ENCODE measurements around the gene ARHGEF37.
"Not testable (repeated sequence)": the region's sequence is repeated elsewhere in the genome, so short reads cannot be mapped to it uniquely, and the experiment has no call there.

The ARHGEF37 gene

DNA sequence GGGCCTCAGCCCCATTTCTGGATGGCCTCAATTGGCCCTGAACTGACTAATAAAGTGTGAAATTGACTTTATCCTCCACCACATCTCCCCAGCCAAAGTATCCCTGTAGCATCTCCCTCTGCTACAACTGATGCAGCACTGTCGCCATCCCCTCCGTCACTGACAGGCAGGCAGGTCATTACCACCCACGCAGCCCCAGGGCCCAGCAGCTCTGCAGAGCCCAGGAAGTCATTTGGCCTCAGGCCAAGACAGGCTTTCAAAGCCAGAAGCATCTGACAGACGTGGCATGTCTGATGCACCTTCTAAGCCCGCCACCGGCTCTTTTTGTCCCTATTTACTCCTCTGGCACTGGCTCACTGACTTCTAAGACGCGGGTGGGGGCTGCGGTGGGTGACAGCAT is 65.3 kb downstream of the ARHGEF37 start:
- DNase-seq (ENCODE audit: low spot score): no peak
- TF ChIP-seq, protein P1, sequence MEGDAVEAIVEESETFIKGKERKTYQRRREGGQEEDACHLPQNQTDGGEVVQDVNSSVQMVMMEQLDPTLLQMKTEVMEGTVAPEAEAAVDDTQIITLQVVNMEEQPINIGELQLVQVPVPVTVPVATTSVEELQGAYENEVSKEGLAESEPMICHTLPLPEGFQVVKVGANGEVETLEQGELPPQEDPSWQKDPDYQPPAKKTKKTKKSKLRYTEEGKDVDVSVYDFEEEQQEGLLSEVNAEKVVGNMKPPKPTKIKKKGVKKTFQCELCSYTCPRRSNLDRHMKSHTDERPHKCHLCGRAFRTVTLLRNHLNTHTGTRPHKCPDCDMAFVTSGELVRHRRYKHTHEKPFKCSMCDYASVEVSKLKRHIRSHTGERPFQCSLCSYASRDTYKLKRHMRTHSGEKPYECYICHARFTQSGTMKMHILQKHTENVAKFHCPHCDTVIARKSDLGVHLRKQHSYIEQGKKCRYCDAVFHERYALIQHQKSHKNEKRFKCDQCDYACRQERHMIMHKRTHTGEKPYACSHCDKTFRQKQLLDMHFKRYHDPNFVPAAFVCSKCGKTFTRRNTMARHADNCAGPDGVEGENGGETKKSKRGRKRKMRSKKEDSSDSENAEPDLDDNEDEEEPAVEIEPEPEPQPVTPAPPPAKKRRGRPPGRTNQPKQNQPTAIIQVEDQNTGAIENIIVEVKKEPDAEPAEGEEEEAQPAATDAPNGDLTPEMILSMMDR (IDR thresholded peaks at IDR 0.05; ENCODE audit: extremely low read depth, insufficient read depth, missing control alignments): no peak

GRCh38 chr5:149647334-149647733 is 66.0 kb downstream of the ARHGEF37 start:
- TF ChIP-seq, protein P1 (IDR thresholded peaks at IDR 0.05; ENCODE audit: extremely low read depth, insufficient read depth, missing control alignments): no peak
- in situ Hi-C loops (cut with MboI; ENCODE audit: low pct_unique_long_range_greater_than_20kb, low sequenced_read_pairs, unreplicated experiment): loop anchor here (10.0 to 25.0 kb wide), 2 partner anchors 177 to 565 kb away; no protein-coding TSS in a partner anchor
- DNase-seq (ENCODE audit: low spot score): no peak

More for the DNA sequence above, 65.3 kb downstream of the ARHGEF37 start:
- in situ Hi-C loops (cut with MboI; ENCODE audit: low pct_unique_long_range_greater_than_20kb, low sequenced_read_pairs, unreplicated experiment): loop anchor here (10.0 to 25.0 kb wide), 2 partner anchors 178 to 566 kb away; no protein-coding TSS in a partner anchor

DNA sequence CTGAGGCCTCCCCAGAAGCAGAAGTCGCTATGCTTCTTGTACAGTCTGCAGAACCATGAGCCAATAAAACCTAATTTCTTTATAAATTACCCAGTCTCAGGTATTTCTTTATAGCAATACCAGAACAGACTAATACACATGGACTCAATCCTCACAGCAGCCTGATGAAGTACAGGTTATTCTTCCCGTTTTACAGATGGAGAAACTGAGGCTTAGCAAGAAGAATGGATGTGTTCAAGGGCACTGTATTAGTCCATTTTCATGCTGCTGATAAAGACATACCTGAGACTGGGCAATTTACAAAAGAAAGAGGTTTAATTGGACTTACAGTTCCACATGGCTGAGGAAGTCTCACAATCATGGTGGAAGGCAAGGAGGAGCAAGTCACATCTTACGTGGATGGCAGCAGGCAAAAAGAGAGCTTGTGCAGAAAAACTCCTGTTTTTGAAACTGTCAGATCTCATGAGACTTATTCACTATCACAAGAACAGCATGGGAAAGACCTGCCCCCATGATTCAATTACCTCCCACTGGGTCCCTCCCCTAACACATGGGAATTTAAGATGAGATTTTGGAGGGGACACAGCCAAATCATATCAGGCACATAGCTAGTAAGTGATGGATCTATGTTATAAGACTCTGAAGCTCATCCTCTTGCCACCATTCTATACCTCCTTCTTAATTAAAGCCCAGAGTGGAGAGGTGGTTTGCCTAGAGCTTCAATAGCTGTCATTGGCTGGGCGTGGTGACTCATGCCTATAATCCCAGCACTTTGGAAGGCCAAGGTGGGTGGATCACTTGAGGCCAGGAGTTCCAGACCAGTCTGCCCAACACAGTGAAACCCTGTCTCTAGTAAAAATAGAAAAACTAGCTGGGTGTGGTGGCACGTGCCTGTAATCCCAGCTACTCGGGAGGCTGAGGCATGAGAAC is 67.4 kb downstream of the ARHGEF37 start:
- DNase-seq (ENCODE audit: low spot score): not testable (repeated sequence)
- in situ Hi-C loops (cut with MboI; ENCODE audit: low pct_unique_long_range_greater_than_20kb, low sequenced_read_pairs, unreplicated experiment): loop anchor here (10.0 to 25.0 kb wide), 2 partner anchors 176 to 564 kb away; no protein-coding TSS in a partner anchor

DNA sequence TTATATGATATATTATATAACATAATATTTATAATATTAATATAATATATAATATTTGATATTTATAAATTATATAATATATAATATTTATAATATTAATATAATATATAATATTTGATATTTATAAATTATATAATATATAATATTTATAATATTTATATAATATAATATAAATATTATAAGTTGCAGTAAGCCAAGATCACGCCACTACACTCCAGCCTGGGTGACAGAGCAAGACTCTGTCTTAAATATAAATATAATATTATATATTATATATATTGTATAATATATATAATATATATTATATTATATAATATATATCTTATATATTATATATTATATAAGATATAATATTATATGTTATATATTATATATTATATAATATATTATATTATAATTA is 68.4 kb downstream of the ARHGEF37 start:
- in situ Hi-C loops (cut with MboI; ENCODE audit: low pct_unique_long_range_greater_than_20kb, low sequenced_read_pairs, unreplicated experiment): loop anchor here (10.0 to 25.0 kb wide), 2 partner anchors 175 to 563 kb away; no protein-coding TSS in a partner anchor
- not testable (repeated sequence) for DNase-seq (ENCODE audit: low spot score)

DNA sequence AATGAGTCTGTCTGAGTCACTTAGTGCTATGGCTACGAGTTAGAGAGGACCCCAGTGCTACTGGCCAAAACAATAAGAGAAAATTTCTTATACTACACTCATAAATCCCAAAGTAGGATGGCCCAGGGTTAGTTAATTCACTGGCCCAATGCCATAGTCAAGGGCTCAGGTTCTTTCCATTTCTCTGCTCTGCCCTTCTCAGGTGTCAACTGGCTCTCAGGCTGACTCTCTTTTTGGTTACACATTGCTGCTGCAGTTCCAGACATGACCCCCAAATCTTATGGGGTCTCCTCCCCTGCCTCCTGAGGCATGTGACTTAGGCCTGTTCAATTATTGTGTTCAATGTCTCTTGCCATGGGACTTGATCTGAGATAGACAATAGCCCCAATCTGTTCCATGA is 70.4 kb downstream of the ARHGEF37 start:
- DNase-seq (ENCODE audit: low spot score): no peak

GRCh38 chr5:149652697-149653096 is 71.4 kb downstream of the ARHGEF37 start:
- no peak for DNase-seq (ENCODE audit: low spot score)
- TF ChIP-seq, protein P1 (IDR thresholded peaks at IDR 0.05; ENCODE audit: extremely low read depth, insufficient read depth, missing control alignments): no peak
- in situ Hi-C loops (cut with MboI; ENCODE audit: low pct_unique_long_range_greater_than_20kb, low sequenced_read_pairs, unreplicated experiment): no loop called here

More for the DNA sequence above, 70.4 kb downstream of the ARHGEF37 start:
- TF ChIP-seq, protein P1 (IDR thresholded peaks at IDR 0.05; ENCODE audit: extremely low read depth, insufficient read depth, missing control alignments): no peak
- in situ Hi-C loops (cut with MboI; ENCODE audit: low pct_unique_long_range_greater_than_20kb, low sequenced_read_pairs, unreplicated experiment): no loop called here

DNA sequence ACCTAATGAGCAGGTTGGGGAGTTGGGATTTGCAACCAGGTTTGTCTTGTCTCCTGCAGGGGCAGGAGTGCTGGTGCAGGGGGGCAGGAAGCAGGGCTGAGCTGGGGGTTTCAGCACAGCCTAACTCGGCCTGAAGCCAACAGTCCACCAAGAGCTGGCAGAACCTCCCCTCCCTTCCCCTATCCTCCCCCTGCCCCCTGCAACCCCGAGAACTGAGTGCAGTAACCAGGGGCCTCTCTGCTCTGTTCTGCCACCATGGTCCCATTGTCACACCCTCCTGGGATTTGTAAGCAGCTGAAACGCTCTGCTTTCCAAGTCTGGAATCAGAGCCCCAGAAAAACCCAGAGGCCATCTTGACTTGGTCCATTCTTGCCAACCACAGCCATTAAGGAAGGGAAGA is 72.9 kb downstream of the ARHGEF37 start:
- no peak for DNase-seq (ENCODE audit: low spot score)
- in situ Hi-C loops (cut with MboI; ENCODE audit: low pct_unique_long_range_greater_than_20kb, low sequenced_read_pairs, unreplicated experiment): no loop called here
- TF ChIP-seq, protein P1 (IDR thresholded peaks at IDR 0.05; ENCODE audit: extremely low read depth, insufficient read depth, missing control alignments): no peak
